ENCODE data around the gene ATP5IF1. TPM values are rescaled to one million over a fixed set of nuclear protein-coding genes. Genes with fewer than 3 reads are reported as not detected.

ATP5IF1 gene
- total and polyA plus RNA-seq, 10 of the 15 experiments (the other 5 are each of a cell fraction or from before 2014, with no cell fraction given): 253 to 1,210 (median 418) TPM

- TF ChIP-seq YY1 (IDR thresholded peaks at IDR 0.05; ENCODE audit: low read depth, low read length): peak; percentile 99
- no peak for TF ChIP-seq EED (IDR thresholded peaks at IDR 0.05; ENCODE audit: low read depth)
- TF ChIP-seq ZNF687 (IDR thresholded peaks at IDR 0.05): no peak
- no peak for TF ChIP-seq ZNF24 (IDR thresholded peaks at IDR 0.05)
- TF ChIP-seq CHD1 (IDR thresholded peaks at IDR 0.05; ENCODE audit: low read depth, low read length): peak; percentile 46; the same call in 1 of the 2 replicates
- 0 out of 2 replicates have a peak, but pooled peaks have one; percentile 9 for TF ChIP-seq PAX5 (IDR thresholded peaks at IDR 0.05; ENCODE audit: borderline replicate concordance, low read depth, low read length)
- peak; percentile 53; the same call in 1 of the 2 replicates for TF ChIP-seq CREB1 (IDR thresholded peaks at IDR 0.05; ENCODE audit: low read depth)
- no peak for TF ChIP-seq SRF (IDR thresholded peaks at IDR 0.05; ENCODE audit: low read depth in 2 of 2, low read length in 2 of 2)
- peak; percentile 6; the same call in 1 of the 2 replicates for TF ChIP-seq SREBF1 (IDR thresholded peaks at IDR 0.05; ENCODE audit: low read length)
- TF ChIP-seq USF2 (IDR thresholded peaks at IDR 0.05; ENCODE audit: borderline replicate concordance, low read depth, low read length): peak; percentile 98
- peak; percentile 98 for TF ChIP-seq MAX (IDR thresholded peaks at IDR 0.05; ENCODE audit: low read depth, low read length)
- no peak for TF ChIP-seq ZZZ3 (IDR thresholded peaks at IDR 0.05; ENCODE audit: control insufficient read depth, insufficient read length, low read depth)
- TF ChIP-seq ZNF622 (IDR thresholded peaks at IDR 0.05): no peak
- no peak for TF ChIP-seq SMARCA5 (IDR thresholded peaks at IDR 0.05)
Measured at GRCh38 chr1:28232558-28233263, 3.2 kb upstream of the ATP5IF1 start, which contains the start of gene DNAJC8 (continued).
